PC-3 (cell line): ENCODE data around the gene CYP27A1. TPM values are rescaled to one million over a fixed set of nuclear protein-coding genes. Genes with fewer than 3 reads are reported as not detected.

Experiments
- ATAC-seq: fragments of 200-7000 bp; cut with Tn5 transposase; 2 replicates; pipeline ENCODE4 v1.9.1; 2020; ENCODE audit warnings: mild to moderate bottlenecking, moderate library complexity
- Bru-seq: library from RNA; stranded (reverse); fragments of 400-500 nt; gene quantifications from one replicate; lab custom pipeline; 2021; lab: Mats Ljungman, UMichigan
- BruChase-seq, 2 experiments: library from RNA; stranded (reverse); fragments of 400-500 nt; gene quantifications; one replicate each; lab custom pipeline; 2021; lab: Mats Ljungman, UMichigan
- BruUV-seq: library from RNA; stranded (reverse); fragments of 400-500 nt; replicated peaks from 2 replicates; lab custom pipeline; 2021; lab: Mats Ljungman, UMichigan
- CTCF ChIA-PET: fragments of 300-600 bp; sonication (Branson Sonifier 250); formaldehyde crosslinking; loops from one replicate; lab custom pipeline; 2022; ENCODE audit warnings: antibody characterized with exemption; lab: Charles Lee
- POLR2A ChIA-PET: fragments of 300-600 bp; sonication (Branson Sonifier 250); formaldehyde crosslinking; loops from one replicate; lab custom pipeline; 2022; ENCODE audit warnings: antibody characterized with exemption; ENCODE audit not compliant: unreplicated experiment; lab: Charles Lee
- DNase-seq: peaks from one replicate; pipeline ENCODE4 v3.0.0-alpha.2; 2015
- H2AFZ ChIP-seq: fragments of 300-600 bp; sonication (generic); 2 replicates; pipeline ENCODE4 v1.6.0; 2016; ENCODE audit warnings: antibody characterized with exemption, low read length
- H3F3A ChIP-seq: fragments of 300-600 bp; sonication (generic); one replicate; pipeline ENCODE4 v1.6.0; 2017; ENCODE audit warnings: antibody characterized with exemption, low read length, control low read depth, mild to moderate bottlenecking; ENCODE audit not compliant: unreplicated experiment
- H3K27ac ChIP-seq: fragments of 300-600 bp; sonication (generic); 2 replicates; pipeline ENCODE4 v1.5.1; 2016; ENCODE audit warnings: mild to moderate bottlenecking, low read length
- H3K27me3 ChIP-seq: fragments of 300-600 bp; sonication (generic); 2 replicates; pipeline ENCODE4 v1.6.1; 2016; ENCODE audit warnings: low read length, mixed read lengths
- H3K36me3 ChIP-seq: fragments of 300-600 bp; sonication (generic); 2 replicates; pipeline ENCODE4 v1.6.1; 2016; ENCODE audit warnings: low read depth, mixed run types, low read length, mixed read lengths
- H3K4me1 ChIP-seq: fragments of 300-600 bp; sonication (generic); 2 replicates; pipeline ENCODE4 v1.5.1; 2016; ENCODE audit warnings: low read length; ENCODE audit not compliant: insufficient read depth
- H3K4me2 ChIP-seq: fragments of 300-600 bp; sonication (generic); 2 replicates; pipeline ENCODE4 v1.6.0; 2016; ENCODE audit warnings: low read length
- H3K4me3 ChIP-seq: fragments of 300-600 bp; sonication (generic); 2 replicates; pipeline ENCODE4 v1.5.1; 2016; ENCODE audit warnings: mild to moderate bottlenecking, low read length, mixed read lengths
- H3K79me2 ChIP-seq: fragments of 300-600 bp; sonication (generic); 2 replicates; pipeline ENCODE4 v1.6.1; 2017; ENCODE audit warnings: low read length, mixed read lengths
- H3K9ac ChIP-seq: fragments of 300-600 bp; sonication (generic); 2 replicates; pipeline ENCODE4 v1.6.0; 2016; ENCODE audit warnings: mild to moderate bottlenecking, low read length
- H3K9me2 ChIP-seq: fragments of 300-600 bp; sonication (generic); replicated peaks from 2 replicates; pipeline ENCODE4 v1.6.1; 2016; ENCODE audit warnings: mixed run types, low read length, mixed read lengths
- H3K9me3 ChIP-seq: fragments of 300-600 bp; sonication (generic); 2 replicates; pipeline ENCODE4 v1.6.1; 2016; ENCODE audit warnings: low read length, mixed read lengths
- H4K20me1 ChIP-seq: fragments of 300-600 bp; sonication (generic); 2 replicates; pipeline ENCODE4 v1.6.1; 2016; ENCODE audit warnings: low read length, mixed read lengths
- EZH2 ChIP-seq: fragments of 300-600 bp; sonication (generic); IDR thresholded peaks from one replicate; pipeline ENCODE4 v1.6.1; 2017; ENCODE audit warnings: antibody characterized with exemption, mild to moderate bottlenecking, low read length; ENCODE audit not compliant: unreplicated experiment
- EZH2phosphoT487 ChIP-seq: fragments of 300-600 bp; sonication (generic); IDR thresholded peaks from 2 replicates; pipeline ENCODE4 v1.6.1; 2018; ENCODE audit warnings: mild to moderate bottlenecking, antibody characterized with exemption, low read length, borderline replicate concordance
- intact Hi-C: fragments of 100-400 bp; cut with micrococcal nuclease; formaldehyde crosslinking; loops from 2 replicates; pipeline ENCODE4 v1.9.0; 2023
- long read RNA-seq: library from polyadenylated mRNA; unstranded; transcript quantifications from one replicate; pipeline ENCODE4 v2.0.0, GENCODE V29; 2021; ENCODE audit not compliant: unreplicated experiment
- total RNA-seq: library from RNA; depleted of rRNA; stranded (reverse); fragments of >200 nt; gene quantifications from 2 replicates; pipeline ENCODE4 v1.2.3, GENCODE V29; 2014; rRNA removed
- TF ChIP-seq, protein P1 (sequence below): fragments of 300-600 bp; sonication (generic); conservative IDR thresholded peaks from 2 replicates; pipeline ENCODE4 v1.5.1; 2017; ENCODE audit warnings: antibody characterized with exemption, low read depth, mild to moderate bottlenecking, low read length

Gene CYP27A1
- total RNA-seq (5.8 and 6.0 TPM in 2 replicates), Bru-seq, nascent RNA (percentile 47 among the genes with signal in this experiment), BruChase-seq, experiment 1, labeled RNA remaining after a 6-hour chase (percentile 71 among the genes with signal in this experiment), BruChase-seq, experiment 2, labeled RNA remaining after a 2-hour chase (percentile 57 among the genes with signal in this experiment)
- long read RNA-seq, transcript CYP27A1-201 (9 exons, 2,286 nt), result major isoform, 22 of 27 reads
- long read RNA-seq, partial matches to known transcripts, result 5 of 27 reads
- long read RNA-seq, other reads (novel, unspliced or antisense), result 0 of 27 reads

DNA sequence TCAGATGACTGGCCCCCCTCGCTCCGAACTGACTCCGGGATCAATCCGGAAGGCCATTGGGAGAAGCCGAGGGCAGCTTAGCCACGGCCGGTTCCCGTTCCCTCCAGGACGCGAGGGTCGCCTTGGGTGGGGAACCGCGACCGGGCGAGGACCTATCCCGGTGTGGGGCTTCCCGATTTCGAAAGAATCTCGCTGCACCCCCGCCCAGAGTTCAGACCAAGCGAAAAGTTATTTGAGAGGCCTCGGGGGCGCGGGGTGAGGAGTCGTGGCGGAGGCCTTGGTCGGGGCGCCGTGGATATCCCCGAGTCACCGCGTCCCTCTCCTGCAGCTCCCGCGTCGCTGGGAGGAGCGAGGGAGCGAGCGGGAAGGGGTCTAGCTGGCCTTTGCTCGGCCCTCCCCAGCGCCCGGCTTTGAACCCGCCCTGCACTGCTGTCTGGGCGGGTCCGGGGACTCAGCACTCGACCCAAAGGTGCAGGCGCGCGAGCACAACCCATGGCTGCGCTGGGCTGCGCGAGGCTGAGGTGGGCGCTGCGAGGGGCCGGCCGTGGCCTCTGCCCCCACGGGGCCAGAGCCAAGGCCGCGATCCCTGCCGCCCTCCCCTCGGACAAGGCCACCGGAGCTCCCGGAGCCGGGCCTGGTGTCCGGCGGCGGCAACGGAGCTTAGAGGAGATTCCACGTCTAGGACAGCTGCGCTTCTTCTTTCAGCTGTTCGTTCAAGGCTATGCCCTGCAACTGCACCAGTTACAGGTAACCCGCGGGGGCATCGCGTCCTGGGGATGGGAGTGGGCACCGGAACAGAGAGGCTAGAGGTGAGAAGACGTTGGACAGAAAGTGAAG lies at the start of gene CYP27A1:
TSS of gene CYP27A1 (plus strand) at position 457 of the 837 bp plus-strand sequence. CDS start at position 493, 36 bp downstream.
- Histone ChIP-seq H3K9me2 (no peaks in the 10 kb centered on the region), H3F3A (no peaks in the 10 kb centered on the region), H3K4me1 (peaks cover 10% of the 10 kb centered on the region), H4K20me1 (no peaks in the 10 kb centered on the region), H3K27ac (no peak within 1 kb of the TSS), H3K4me2 (peak within 1 kb of the TSS; percentile 94), H3K79me2 (no peaks in the 10 kb centered on the region), H3K27me3 (no peaks in the 10 kb centered on the region), H3K36me3 (peaks cover 10% of the 10 kb centered on the region; the same call in 1 of the 2 replicates), H3K4me3 (peak within 1 kb of the TSS; percentile 79), H3K9me3 (0 out of 2 replicates have a peak, but pooled peaks cover 6% of the 10 kb centered on the region), H2AFZ (peak within 1 kb of the TSS; percentile 98), H3K9ac (peak within 1 kb of the TSS; percentile 71)
- TSS peak; percentile 54 for BruUV-seq
- DNase-seq, result peak; percentile 23
- no peak for TF ChIP-seq EZH2phosphoT487
- TF ChIP-seq, protein P1, sequence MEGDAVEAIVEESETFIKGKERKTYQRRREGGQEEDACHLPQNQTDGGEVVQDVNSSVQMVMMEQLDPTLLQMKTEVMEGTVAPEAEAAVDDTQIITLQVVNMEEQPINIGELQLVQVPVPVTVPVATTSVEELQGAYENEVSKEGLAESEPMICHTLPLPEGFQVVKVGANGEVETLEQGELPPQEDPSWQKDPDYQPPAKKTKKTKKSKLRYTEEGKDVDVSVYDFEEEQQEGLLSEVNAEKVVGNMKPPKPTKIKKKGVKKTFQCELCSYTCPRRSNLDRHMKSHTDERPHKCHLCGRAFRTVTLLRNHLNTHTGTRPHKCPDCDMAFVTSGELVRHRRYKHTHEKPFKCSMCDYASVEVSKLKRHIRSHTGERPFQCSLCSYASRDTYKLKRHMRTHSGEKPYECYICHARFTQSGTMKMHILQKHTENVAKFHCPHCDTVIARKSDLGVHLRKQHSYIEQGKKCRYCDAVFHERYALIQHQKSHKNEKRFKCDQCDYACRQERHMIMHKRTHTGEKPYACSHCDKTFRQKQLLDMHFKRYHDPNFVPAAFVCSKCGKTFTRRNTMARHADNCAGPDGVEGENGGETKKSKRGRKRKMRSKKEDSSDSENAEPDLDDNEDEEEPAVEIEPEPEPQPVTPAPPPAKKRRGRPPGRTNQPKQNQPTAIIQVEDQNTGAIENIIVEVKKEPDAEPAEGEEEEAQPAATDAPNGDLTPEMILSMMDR, result no peak
- no peak for TF ChIP-seq EZH2
- ATAC-seq, result peak; percentile 81
- ChIA-PET POLR2A (no interaction called here), CTCF (interaction anchor here (1.5 kb wide), 1 partner anchor 66 kb away, joined by 8 read pairs; no protein-coding TSS in a partner anchor)
- intact Hi-C loops, result loop anchor here (5.0 to 10.0 kb wide), 2 partner anchors 63 to 70 kb away; partner anchors contain the start of gene TTLL4

DNA sequence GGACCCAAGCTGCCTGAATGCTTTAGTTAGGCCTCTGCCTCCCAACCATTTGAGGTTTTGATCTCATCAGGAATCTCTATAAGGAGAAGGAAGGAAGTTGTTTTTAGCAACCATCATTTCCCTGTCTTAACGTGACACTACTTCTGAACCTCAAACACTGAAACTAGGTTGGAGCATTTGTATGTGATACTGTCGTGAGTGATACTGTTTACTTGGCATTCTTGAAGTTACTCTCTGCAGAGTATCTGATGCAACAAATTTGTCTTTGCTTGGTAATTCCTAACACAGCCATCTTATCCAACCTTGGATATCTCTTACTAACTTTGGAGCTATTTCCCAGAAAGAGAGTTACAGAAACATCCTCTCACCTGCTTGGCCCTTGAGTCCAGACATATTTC lies 49.2 kb upstream of the CYP27A1 start:
- H3K27ac ChIP-seq, result peak overlapping the region; percentile 66; the same call in 1 of the 2 replicates
- no peaks in the 10 kb centered on the region for H4K20me1 ChIP-seq
- H3K4me1 ChIP-seq, result peaks cover 38% of the 10 kb centered on the region
- CTCF ChIA-PET, result no interaction called here
- H3K9me3 ChIP-seq, result no peaks in the 10 kb centered on the region
- DNase-seq (no peak), ATAC-seq (no peak)
- H3K27me3 ChIP-seq, result no peaks in the 10 kb centered on the region
- BruUV-seq, result no TSS peak
- no peak overlapping the region for H3K9ac ChIP-seq
- H3K4me3 ChIP-seq, result no peak overlapping the region
- H3K4me2 ChIP-seq, result no peak overlapping the region
- H2AFZ ChIP-seq, result no peak overlapping the region
- TF ChIP-seq EZH2phosphoT487, result no peak
- TF ChIP-seq, protein P1, result no peak
- no peak for TF ChIP-seq EZH2
- H3K79me2 ChIP-seq, result peaks cover 51% of the 10 kb centered on the region
- POLR2A ChIA-PET, result no interaction called here
- intact Hi-C loops, result no loop called here
- peaks cover 12% of the 10 kb centered on the region; the same call in 1 of the 2 replicates for H3K36me3 ChIP-seq
- H3F3A ChIP-seq, result peaks cover 4% of the 10 kb centered on the region
- H3K9me2 ChIP-seq, result no peaks in the 10 kb centered on the region
